Non-pigmented ciliary epithelial cell (primary cell): ENCODE measurements around the gene MOGAT2.
"Not testable (repeated sequence)": the region's sequence is repeated elsewhere in the genome, so short reads cannot be mapped to it uniquely, and the experiment has no call there.

Experiments
- DNase-seq: peaks from one replicate; pipeline ENCODE4 v3.0.0-alpha.2; 2010; ENCODE audit warnings: low read depth

MOGAT2 gene

DNA sequence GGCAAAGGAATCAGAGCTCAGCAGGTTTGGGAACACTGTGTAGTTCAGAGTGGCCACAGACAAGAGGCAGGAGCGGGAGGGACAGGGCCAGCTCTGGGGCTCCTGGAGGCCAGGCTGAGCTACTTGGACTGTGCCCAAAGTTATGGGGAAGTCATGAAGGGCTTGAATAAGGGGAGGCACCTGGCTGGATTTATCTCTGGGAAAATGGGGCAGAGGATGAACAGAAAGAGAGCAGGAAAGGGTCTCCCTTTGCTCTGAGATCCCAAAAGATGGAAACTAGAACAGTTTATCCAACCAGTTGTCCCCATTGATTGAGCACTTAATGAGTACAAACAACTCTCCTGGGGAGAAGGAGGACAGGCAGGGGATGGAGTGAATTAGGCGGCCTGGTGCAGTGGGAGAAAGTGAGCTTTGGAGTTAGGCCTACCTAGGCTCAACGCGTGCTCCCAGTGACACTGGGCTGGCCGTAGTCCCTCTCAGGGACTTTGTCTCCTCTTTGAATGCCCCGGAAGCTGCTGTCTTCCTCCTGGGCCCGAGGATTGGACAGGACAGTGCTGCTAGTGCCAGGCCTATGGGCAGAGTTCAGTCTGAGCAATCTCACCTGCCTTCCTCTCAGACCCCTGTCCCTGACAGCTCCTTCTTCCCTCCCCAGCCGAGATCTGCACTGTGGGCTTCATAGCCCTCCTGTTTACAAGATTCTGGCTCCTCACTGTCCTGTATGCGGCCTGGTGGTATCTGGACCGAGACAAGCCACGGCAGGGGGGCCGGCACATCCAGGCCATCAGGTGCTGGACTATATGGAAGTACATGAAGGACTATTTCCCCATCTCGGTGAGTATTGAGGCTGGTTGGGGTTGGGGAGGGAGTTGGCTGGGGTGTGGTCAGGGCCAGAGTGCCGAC is 2.0 kb downstream of the MOGAT2 start:
- no peak for DNase-seq

DNA sequence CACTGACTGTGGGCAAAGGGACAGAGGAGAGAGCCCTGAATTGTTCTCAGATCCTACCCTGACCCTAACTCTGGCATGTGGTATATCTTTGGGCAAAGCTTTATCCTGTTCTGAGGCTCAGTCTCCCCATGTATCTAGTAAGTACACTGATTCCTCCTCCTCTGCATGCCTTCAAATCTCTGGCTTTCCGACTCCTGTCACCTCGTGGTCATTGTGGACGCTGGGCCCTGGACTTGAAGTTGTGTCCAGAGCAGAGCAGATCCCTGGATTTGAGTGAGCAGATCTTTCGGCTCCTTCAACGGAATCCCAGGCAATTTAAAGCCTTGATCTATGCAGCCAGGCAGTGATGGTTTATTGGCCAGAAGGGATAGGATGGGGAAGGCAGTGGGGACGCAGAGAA is 3.0 kb downstream of the MOGAT2 start:
- DNase-seq, result no peak

DNA sequence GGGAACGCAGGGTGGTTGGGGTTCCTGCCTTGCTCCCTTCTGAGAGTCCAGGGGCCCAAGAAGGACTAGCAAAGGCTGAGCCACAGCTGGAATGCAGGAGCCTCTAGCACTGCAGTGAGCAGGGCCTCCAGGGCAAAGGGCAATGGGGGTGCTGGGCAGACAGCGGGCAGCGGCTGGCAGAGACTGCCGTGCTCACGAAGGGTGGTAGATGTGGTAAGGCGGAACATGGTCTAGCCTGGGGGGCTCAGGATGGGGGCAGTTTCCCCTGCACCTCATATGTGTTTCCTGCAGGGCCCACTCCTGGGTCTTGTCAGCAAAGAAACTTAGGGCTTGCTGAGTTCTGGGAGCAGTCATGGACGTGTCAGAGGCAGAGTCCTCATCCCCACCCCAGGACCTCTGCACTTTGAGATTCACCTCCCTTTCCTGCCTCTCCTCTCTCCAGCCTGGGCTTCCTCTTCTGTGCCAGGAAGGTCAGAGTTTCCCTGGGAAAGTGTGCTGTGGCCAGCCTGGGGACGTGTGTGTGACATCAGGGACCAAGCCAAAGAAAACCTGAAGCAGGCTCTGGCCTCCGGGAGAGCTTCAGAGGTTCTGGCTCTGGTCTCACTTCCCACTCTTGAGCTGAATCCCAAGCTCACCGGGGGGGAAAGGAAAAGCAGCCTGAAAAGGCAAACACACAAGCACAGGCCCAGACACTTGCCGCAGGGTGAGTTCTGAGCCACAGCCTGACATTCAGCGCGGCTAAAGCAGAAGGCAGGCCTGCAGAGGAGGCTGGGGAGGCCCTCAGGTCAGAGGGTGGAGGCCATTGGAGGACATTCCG is 4.4 kb downstream of the MOGAT2 start:
- DNase-seq, result no peak

GRCh38 chr11:75722669-75723042 is 5.0 kb downstream of the MOGAT2 start:
- no peak for DNase-seq

GRCh38 chr11:75725547-75726320 is 8.1 kb downstream of the MOGAT2 start:
- no peak for DNase-seq

GRCh38 chr11:75728992-75729391 is 11.4 kb downstream of the MOGAT2 start:
- no peak for DNase-seq

DNA sequence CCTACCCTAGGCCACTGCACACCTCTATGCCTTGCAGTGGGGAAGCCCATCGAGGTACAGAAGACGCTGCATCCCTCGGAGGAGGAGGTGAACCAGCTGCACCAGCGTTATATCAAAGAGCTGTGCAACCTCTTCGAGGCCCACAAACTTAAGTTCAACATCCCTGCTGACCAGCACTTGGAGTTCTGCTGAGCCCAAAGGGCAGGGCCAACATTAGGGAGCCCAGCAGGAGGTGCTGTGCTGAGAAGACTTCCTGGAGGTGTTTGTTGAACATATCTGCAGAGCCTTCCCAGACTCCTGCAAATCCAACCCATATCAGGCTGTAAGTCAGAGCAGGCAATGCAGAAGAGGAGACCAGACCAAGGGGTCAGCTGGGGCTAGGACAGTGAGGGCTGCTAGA is 13.5 kb downstream of the MOGAT2 start:
- no peak for DNase-seq

- no peak for DNase-seq
Measured at GRCh38 chr11:75733071-75733430, 15.4 kb downstream of the MOGAT2 start.

DNA sequence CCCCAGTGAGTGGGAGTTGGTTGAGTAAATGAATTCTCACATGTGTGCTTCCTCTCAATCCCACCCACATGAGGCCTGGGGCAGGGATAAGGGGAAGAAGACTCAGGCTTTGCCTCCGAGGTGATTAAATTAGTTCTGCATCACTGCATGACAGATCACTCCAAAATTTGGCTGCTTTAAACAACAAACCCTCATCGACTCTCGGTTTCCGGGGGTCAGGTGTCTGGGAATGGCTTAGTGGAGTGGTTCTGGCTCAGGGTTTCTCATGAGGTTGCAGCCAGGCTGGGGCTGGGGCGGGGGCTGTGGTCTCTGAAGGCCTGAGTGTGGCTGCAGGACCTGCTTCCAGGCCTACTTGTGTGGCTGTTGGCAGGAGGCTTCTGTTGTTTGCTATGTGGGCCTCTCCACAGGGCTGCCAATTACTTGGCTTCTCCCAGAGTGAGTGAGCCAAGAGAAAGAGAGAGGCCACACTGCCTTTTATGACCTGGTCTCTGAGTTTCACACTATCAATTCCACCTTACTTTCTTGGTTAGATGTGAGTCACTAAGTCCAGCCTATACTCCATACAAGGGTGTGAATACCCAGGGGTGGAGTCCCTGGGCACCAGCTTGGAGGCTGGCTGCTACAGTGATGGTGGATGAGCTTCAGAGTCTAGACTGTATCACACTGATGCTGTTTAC is 15.9 kb downstream of the MOGAT2 start:
- DNase-seq, result no peak

DNA sequence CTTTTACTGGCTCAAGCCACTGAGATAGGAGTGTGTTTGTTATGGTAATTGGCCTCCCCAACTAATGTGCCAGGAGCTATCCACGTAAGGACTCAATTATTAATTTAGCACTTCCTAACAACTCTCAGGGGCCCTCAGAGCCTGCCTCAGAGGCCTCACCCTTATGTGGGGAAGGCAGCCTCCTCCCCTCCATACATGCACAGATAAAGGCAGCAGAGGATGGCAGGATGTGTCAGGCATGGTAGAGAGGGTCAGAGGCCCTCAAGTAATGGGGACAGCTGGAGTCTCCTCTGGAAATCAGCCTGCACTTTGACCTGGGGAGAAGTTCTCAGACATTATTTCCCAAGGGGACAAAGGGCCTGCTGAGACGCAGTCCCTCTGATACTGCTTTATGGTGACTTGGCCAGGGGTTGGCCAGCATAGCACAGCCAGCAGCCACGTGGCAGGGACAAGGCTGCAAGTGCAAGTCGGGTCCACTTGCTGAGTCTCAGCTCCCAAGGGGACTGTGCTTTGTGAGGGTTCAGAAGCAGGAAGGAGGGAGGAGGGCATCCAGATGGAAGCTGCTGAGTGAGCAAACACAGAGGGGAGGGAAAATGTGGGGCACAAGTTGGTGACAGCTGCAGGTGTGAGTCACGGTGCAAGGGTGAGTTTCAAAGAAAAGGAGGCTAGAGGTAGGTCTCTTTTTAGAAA is 17.0 kb downstream of the MOGAT2 start:
- DNase-seq, result no peak

DNA sequence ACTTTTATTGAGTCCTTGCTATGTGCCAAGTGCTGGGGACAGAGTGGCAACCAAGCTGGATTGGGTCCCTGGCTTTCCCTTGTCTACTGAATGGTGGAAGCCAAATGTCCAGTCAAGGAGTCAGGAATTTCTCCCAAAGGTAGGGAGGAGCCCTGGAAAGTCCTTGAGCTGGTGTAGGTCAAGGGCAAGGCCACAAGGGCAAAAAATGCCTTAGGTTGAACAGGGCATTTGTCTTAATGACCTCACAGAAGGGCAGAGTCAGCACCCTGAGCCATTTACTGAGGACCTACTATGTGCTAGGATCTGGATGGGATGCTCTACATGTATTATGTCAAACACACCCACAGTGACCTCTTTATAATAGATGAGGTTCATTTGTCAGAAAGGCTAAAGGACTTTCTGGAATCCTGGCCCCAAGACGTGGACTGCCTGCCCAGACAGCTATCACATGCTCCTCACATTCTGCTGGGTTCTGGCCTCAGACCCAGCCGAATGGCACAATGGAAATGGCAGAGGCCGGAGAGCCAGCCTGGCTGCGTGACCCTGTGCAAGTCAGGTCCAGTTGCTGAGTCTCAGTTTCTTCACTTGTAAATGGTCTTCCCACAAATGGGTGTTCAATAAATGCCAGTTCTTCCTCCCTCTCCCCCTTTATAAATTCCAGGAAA is 17.7 kb downstream of the MOGAT2 start:
- DNase-seq, result no peak

DNA sequence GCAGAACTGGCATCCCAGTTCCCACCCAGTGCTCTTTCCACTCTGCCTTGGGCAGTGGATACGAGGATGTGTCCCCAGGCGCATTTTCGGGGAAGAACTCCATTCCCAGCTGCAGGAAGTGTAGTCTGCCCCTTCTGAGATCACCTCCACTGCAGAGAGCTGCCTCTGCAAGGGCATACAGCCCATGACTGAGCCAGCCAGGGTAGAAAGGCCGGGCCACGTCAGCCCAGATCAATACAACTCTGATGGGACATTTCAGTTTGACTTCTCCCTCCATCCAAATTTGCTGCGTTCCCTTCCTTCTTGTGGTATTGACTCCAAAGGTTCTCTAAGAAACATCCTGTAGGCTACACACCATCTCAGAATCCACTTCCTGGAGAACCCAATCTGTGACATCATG is 19.7 kb downstream of the MOGAT2 start:
- DNase-seq, result no peak

DNA sequence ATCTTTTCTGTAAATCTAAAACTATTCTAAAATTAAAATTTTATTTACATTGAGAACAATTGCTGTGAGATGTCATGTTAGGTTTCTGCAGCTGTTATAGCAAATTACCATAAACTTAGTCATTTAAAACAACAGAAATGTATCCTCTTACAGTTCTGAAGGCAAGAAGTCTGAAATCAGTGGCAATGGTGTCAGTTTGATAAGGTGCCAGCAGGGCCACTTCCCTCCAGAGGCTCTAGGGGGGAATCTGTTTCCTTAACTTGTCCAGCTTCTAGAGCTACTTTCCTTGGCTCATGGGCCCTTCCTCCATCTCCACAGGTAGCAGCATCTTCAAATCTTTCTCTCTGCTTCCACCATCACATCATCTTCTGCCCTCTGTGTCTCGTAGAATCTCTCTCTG is 23.0 kb downstream of the MOGAT2 start:
- no peak for DNase-seq

GRCh38 chr11:75743159-75743558 is 25.5 kb downstream of the MOGAT2 start:
- not testable (repeated sequence) for DNase-seq

- no peak for DNase-seq
Measured at GRCh38 chr11:75743711-75744563, 26.3 kb downstream of the MOGAT2 start.

- no peak for DNase-seq
Measured at GRCh38 chr11:75745807-75746206, 28.2 kb downstream of the MOGAT2 start.

DNA sequence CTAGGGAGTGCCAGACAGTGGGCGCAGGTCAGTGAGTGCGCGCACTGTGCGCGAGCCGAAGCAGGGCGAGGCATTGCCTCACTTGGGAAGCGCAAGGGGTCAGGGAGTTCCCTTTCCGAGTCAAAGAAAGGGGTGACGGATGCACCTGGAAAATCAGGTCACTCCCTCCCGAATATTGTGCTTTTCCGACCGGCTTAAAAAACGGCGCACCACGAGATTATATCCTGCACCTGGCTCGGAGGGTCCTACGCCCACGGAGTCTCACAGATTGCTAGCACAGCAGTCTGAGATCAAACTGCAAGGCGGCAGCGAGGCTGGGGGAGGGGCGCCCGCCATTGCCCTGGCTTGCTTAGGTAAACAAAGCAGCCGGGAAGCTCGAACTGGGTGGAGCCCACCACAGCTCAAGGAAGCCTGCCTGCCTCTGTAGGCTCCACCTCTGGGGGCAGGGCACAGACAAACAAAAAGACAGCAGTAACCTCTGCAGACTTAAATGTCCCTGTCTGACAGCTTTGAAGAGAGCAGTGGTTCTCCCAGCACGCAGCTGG is 31.2 kb downstream of the MOGAT2 start:
- not testable (repeated sequence) for DNase-seq

- DNase-seq, result not testable (repeated sequence)
Measured at GRCh38 chr11:75754933-75755332, 37.3 kb downstream of the MOGAT2 start.

DNA sequence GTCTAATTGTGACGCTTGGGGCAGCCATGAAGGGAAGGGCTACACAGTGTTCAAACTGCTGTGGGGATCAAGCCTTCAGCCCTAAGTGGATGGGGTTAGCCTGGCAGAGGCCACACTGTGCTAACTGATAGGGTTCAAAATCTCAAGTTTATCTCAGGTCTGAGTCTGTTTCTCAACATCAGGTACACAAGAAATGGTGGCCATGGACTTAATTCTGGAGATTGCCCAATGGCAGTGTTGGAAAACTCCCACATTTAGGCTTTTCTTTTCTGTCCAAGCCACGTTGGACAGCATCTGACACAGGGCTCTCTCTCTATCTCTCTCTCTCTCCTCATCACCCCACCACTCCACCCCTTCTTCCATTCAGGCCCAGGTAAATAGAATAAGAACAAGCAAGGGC is 40.0 kb downstream of the MOGAT2 start:
- no peak for DNase-seq

DNA sequence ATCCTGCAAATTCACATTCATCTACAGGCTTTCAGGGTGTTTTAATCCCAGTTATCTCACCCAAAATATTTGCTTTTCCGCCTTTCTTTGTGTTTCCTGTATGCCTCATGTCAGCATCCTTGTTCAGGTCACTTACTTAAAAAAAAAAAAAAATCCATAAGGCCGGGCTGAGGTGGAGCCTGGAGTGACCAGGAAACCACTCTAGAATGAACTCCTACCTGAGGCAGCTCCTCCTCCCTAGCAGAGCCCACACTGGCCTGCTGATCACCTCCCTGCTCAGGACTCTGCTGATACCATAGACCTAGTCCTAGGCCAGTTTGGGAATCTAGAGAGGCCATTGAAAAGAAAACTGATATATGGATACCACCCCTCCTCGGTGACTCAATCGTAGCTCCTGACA is 42.2 kb downstream of the MOGAT2 start:
- no peak for DNase-seq
